Neural cell (in vitro differentiated cells): ENCODE results near the gene RIC3. TPM values are rescaled to one million over a fixed set of nuclear protein-coding genes. Genes with fewer than 3 reads are reported as not detected.

ENCODE experiments used
- H2AFZ ChIP-seq: fragments of 200-600, 300-800 bp; sonication (generic), shearing (Covaris generic); 2 replicates; pipeline ENCODE4 v1.6.0; 2014; ENCODE audit warnings: low read depth, mild to moderate bottlenecking, antibody characterized with exemption, low read length, moderate library complexity
- H3F3A ChIP-seq: fragments of 200-600 bp; shearing (Covaris generic); 2 replicates; pipeline ENCODE4 v1.6.1; 2016; ENCODE audit warnings: mild to moderate bottlenecking, moderate library complexity, mixed read lengths, antibody characterized with exemption, low read length; ENCODE audit not compliant: insufficient read depth, poor library complexity, severe bottlenecking
- H3K27ac ChIP-seq: fragments of 200-600, 300-800 bp; sonication (generic), shearing (Covaris generic); 2 replicates; pipeline ENCODE4 v1.5.1; 2014; ENCODE audit warnings: mild to moderate bottlenecking, low read length, moderate library complexity
- H3K27me3 ChIP-seq: fragments of 300-800, 200-600 bp; sonication (generic), shearing (Covaris generic); 2 replicates; pipeline ENCODE4 v1.6.0; 2014; ENCODE audit warnings: mild to moderate bottlenecking, low read depth, low read length, moderate library complexity; ENCODE audit not compliant: insufficient read depth
- H3K36me3 ChIP-seq: fragments of 300-800, 200-600 bp; sonication (generic), shearing (Covaris generic); 2 replicates; pipeline ENCODE4 v1.5.1; 2014; ENCODE audit warnings: mild to moderate bottlenecking, antibody characterized with exemption, low read length, moderate library complexity; ENCODE audit not compliant: insufficient read depth
- H3K4me2 ChIP-seq: fragments of 300-800, 200-600 bp; sonication (generic), shearing (Covaris generic); 2 replicates; pipeline ENCODE4 v1.6.0; 2014; ENCODE audit warnings: mild to moderate bottlenecking, low read length
- H3K4me3 ChIP-seq: fragments of 300-800, 200-600 bp; sonication (generic), shearing (Covaris generic); 2 replicates; pipeline ENCODE4 v1.5.1; 2014; ENCODE audit warnings: mild to moderate bottlenecking, low read length, moderate library complexity
- H3K79me2 ChIP-seq: fragments of 200-600 bp; shearing (Covaris generic); replicated peaks from 2 replicates; pipeline ENCODE4 v1.6.0; 2014; ENCODE audit warnings: mild to moderate bottlenecking, low read length, moderate library complexity; ENCODE audit not compliant: insufficient read depth
- H3K9ac ChIP-seq: fragments of 300-800, 200-600 bp; sonication (generic), shearing (Covaris generic); 2 replicates; pipeline ENCODE4 v1.6.1; 2016; ENCODE audit warnings: mild to moderate bottlenecking, low read length, mixed read lengths
- H3K9me2 ChIP-seq: fragments of 200-600 bp; shearing (Covaris generic); 2 replicates; pipeline ENCODE4 v1.6.1; 2016; ENCODE audit warnings: mild to moderate bottlenecking, low read length, mixed read lengths; ENCODE audit not compliant: insufficient read depth
- H3K9me3 ChIP-seq: fragments of 200-600, 300-800 bp; sonication (generic), shearing (Covaris generic); 2 replicates; pipeline ENCODE4 v1.6.1; 2016; ENCODE audit warnings: mild to moderate bottlenecking, mixed run types, low read length, moderate library complexity, mixed read lengths
- H4K20me1 ChIP-seq: fragments of 200-600 bp; shearing (Covaris generic); 2 replicates; pipeline ENCODE4 v1.6.1; 2016; ENCODE audit warnings: mild to moderate bottlenecking, mixed run types; ENCODE audit not compliant: insufficient read depth
- EP300 ChIP-seq: fragments of 450-650 bp; conservative IDR thresholded peaks from 2 replicates; pipeline ENCODE4 v1.6.1; 2014; ENCODE audit warnings: antibody characterized with exemption, mild to moderate bottlenecking, moderate library complexity; ENCODE audit not compliant: poor library complexity, severe bottlenecking
- EZH2 ChIP-seq: fragments of 200-600, 300-800 bp; shearing (Covaris generic), sonication (generic); IDR thresholded peaks from 2 replicates; pipeline ENCODE4 v1.6.1; 2014; ENCODE audit warnings: antibody characterized with exemption, low read length, borderline replicate concordance, mild to moderate bottlenecking; ENCODE audit not compliant: insufficient read depth, poor library complexity, severe bottlenecking
- MXI1 ChIP-seq: fragments of 450-650 bp; conservative IDR thresholded peaks from 2 replicates; pipeline ENCODE4 v1.6.1; 2014; ENCODE audit warnings: antibody characterized with exemption, mild to moderate bottlenecking; ENCODE audit not compliant: poor library complexity, severe bottlenecking
- POLR2AphosphoS5 ChIP-seq: IDR thresholded peaks from 2 replicates; pipeline ENCODE4 v1.6.1; 2012
- RAD21 ChIP-seq: fragments of 450-650 bp; conservative IDR thresholded peaks from 2 replicates; pipeline ENCODE4 v1.6.1; 2014; ENCODE audit warnings: antibody characterized with exemption, mild to moderate bottlenecking, moderate library complexity
- SMC3 ChIP-seq: fragments of 450-650 bp; conservative IDR thresholded peaks from 2 replicates; pipeline ENCODE4 v1.6.1; 2014; ENCODE audit warnings: antibody characterized with exemption, mild to moderate bottlenecking, moderate library complexity; ENCODE audit not compliant: poor library complexity
- TAF1 ChIP-seq: IDR thresholded peaks from 2 replicates; pipeline ENCODE4 v1.6.1; 2012; ENCODE audit warnings: low read depth
- polyA plus RNA-seq: library from polyadenylated mRNA; depleted of rRNA; stranded (reverse); fragments of >200 nt; gene quantifications from 2 replicates; pipeline ENCODE4 v1.2.3, GENCODE V29; 2014
- TF ChIP-seq, protein P1 (sequence below): IDR thresholded peaks from 2 replicates; pipeline ENCODE4 v1.6.1; 2012; ENCODE audit warnings: borderline replicate concordance
- TF ChIP-seq, protein P2 (sequence below): fragments of 450-650 bp; IDR thresholded peaks from 2 replicates; pipeline ENCODE4 v1.5.1; 2014; ENCODE audit warnings: antibody characterized with exemption, mild to moderate bottlenecking, moderate library complexity; ENCODE audit not compliant: poor library complexity, severe bottlenecking

The RIC3 gene
- polyA plus RNA-seq, 1 donor from 2014 or later: 94.5 TPM

DNA sequence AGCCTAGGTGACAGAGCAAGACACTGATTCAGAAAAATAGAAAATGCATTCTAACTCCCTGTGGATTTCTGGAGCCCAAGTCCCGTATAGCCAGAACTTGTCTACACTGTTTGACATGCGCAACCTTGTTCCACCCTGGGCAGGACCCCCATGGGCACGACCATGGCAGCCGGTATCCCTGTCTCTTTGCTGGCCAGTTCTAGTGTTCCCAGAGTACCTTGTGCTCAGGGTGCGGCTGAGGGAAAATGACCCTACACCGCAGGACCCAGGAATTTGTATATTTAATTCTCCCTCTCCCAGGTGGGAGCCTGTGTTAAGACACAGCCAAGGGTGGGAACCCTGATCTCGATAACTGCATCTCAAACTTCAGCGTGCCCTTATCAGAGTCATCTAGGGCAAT is 36.7 kb upstream of the RIC3 start:
- TF ChIP-seq RAD21: no peak
- TF ChIP-seq EZH2: no peak
- TF ChIP-seq POLR2AphosphoS5: no peak
- no peak for TF ChIP-seq SMC3
- no peak for TF ChIP-seq EP300
- TF ChIP-seq, protein P1, sequence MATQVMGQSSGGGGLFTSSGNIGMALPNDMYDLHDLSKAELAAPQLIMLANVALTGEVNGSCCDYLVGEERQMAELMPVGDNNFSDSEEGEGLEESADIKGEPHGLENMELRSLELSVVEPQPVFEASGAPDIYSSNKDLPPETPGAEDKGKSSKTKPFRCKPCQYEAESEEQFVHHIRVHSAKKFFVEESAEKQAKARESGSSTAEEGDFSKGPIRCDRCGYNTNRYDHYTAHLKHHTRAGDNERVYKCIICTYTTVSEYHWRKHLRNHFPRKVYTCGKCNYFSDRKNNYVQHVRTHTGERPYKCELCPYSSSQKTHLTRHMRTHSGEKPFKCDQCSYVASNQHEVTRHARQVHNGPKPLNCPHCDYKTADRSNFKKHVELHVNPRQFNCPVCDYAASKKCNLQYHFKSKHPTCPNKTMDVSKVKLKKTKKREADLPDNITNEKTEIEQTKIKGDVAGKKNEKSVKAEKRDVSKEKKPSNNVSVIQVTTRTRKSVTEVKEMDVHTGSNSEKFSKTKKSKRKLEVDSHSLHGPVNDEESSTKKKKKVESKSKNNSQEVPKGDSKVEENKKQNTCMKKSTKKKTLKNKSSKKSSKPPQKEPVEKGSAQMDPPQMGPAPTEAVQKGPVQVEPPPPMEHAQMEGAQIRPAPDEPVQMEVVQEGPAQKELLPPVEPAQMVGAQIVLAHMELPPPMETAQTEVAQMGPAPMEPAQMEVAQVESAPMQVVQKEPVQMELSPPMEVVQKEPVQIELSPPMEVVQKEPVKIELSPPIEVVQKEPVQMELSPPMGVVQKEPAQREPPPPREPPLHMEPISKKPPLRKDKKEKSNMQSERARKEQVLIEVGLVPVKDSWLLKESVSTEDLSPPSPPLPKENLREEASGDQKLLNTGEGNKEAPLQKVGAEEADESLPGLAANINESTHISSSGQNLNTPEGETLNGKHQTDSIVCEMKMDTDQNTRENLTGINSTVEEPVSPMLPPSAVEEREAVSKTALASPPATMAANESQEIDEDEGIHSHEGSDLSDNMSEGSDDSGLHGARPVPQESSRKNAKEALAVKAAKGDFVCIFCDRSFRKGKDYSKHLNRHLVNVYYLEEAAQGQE: no peak
- no peak for TF ChIP-seq MXI1
- no peak for TF ChIP-seq TAF1
- TF ChIP-seq, protein P2, sequence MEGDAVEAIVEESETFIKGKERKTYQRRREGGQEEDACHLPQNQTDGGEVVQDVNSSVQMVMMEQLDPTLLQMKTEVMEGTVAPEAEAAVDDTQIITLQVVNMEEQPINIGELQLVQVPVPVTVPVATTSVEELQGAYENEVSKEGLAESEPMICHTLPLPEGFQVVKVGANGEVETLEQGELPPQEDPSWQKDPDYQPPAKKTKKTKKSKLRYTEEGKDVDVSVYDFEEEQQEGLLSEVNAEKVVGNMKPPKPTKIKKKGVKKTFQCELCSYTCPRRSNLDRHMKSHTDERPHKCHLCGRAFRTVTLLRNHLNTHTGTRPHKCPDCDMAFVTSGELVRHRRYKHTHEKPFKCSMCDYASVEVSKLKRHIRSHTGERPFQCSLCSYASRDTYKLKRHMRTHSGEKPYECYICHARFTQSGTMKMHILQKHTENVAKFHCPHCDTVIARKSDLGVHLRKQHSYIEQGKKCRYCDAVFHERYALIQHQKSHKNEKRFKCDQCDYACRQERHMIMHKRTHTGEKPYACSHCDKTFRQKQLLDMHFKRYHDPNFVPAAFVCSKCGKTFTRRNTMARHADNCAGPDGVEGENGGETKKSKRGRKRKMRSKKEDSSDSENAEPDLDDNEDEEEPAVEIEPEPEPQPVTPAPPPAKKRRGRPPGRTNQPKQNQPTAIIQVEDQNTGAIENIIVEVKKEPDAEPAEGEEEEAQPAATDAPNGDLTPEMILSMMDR: no peak
- no peak overlapping the region for H3K9ac ChIP-seq

DNA sequence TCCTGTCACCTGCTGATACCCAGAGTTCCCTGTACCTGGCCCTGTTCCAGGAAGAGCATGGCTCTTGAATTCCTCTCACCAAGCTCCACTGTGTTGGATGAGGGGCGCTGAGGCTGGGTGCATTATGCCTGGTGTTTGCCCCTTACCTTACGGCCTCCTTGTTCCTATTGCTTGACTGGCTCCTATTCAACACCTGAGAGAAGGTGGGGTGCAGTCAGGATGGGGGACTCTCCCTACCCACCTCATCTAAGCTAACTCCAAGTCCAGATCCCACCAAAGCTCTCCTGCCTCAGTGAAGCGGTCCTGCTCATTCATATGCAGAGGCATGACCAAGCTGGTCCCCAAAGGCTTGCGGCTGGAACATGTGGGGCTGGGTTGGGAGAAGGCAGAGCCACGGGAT is 35.8 kb upstream of the RIC3 start:
- Histone ChIP-seq H3K27ac (no peak overlapping the region), H3K4me2 (no peak overlapping the region), H3K9me3 (no peaks in the 10 kb centered on the region), H3K9me2 (no peaks in the 10 kb centered on the region), H3K27me3 (no peaks in the 10 kb centered on the region), H3K4me3 (no peak overlapping the region), H3K79me2 (no peaks in the 10 kb centered on the region), H3F3A (no peaks in the 10 kb centered on the region), H3K9ac (no peak overlapping the region), H3K36me3 (no peaks in the 10 kb centered on the region), H4K20me1 (no peaks in the 10 kb centered on the region), H2AFZ (no peak overlapping the region)
- TF ChIP-seq SMC3 (no peak), RAD21 (no peak), EP300 (no peak), POLR2AphosphoS5 (no peak)
- TF ChIP-seq, protein P2: no peak

More for the DNA sequence above, 36.7 kb upstream of the RIC3 start:
- Histone ChIP-seq H3K36me3 (no peaks in the 10 kb centered on the region), H3F3A (no peaks in the 10 kb centered on the region), H3K4me2 (no peak overlapping the region), H2AFZ (no peak overlapping the region), H3K9me3 (no peaks in the 10 kb centered on the region), H3K27me3 (no peaks in the 10 kb centered on the region), H3K4me3 (no peak overlapping the region), H4K20me1 (no peaks in the 10 kb centered on the region), H3K27ac (no peak overlapping the region), H3K9me2 (no peaks in the 10 kb centered on the region), H3K79me2 (no peaks in the 10 kb centered on the region)
